Measurements from ENCODE around the gene NLE1. TPM values are rescaled to one million over a fixed set of nuclear protein-coding genes. Genes with fewer than 3 reads are reported as not detected.
"Not testable (repeated sequence)": the region's sequence is repeated elsewhere in the genome, so short reads cannot be mapped to it uniquely, and the experiment has no call there.

The NLE1 gene
- total RNA-seq, 1 donor from 2014 or later = 19.3 TPM

- TF ChIP-seq CTCF (IDR thresholded peaks at IDR 0.05; ENCODE audit: insufficient read depth, low read length, poor library complexity, severe bottlenecking) = no peak
- Histone ChIP-seq H3K27me3 (ENCODE audit: control insufficient read depth, insufficient read depth, low read length) (peaks cover 3% of the 10 kb centered on the region), H3K4me3 (ENCODE audit: low read depth, low read length) (no peak overlapping the region), H3K36me3 (ENCODE audit: control insufficient read depth, insufficient read depth, low read length) (no peaks in the 10 kb centered on the region)
- no peak for DNase-seq (ENCODE audit: low read depth)
Observed at GRCh38 chr17:35174835-35175334, 32.8 kb upstream of the NLE1 start.

GRCh38 chr17:35172321-35172720 lies 30.2 kb upstream of the NLE1 start:
- not testable (repeated sequence) for H3K36me3 ChIP-seq (ENCODE audit: control insufficient read depth, insufficient read depth, low read length); H3K4me3 ChIP-seq (ENCODE audit: low read depth, low read length); DNase-seq (ENCODE audit: low read depth); H3K27me3 ChIP-seq (ENCODE audit: control insufficient read depth, insufficient read depth, low read length)

- peaks cover 3% of the 10 kb centered on the region for H3K27me3 ChIP-seq (ENCODE audit: control insufficient read depth, insufficient read depth, low read length)
- no peak for DNase-seq (ENCODE audit: low read depth)
- TF ChIP-seq CTCF (IDR thresholded peaks at IDR 0.05; ENCODE audit: insufficient read depth, low read length, poor library complexity, severe bottlenecking) = no peak
- no peak overlapping the region for H3K4me3 ChIP-seq (ENCODE audit: low read depth, low read length)
- H3K36me3 ChIP-seq (ENCODE audit: control insufficient read depth, insufficient read depth, low read length) = no peaks in the 10 kb centered on the region
Observed at GRCh38 chr17:35171834-35172233, 29.7 kb upstream of the NLE1 start.

- DNase-seq (ENCODE audit: low read depth) = no peak
Observed at GRCh38 chr17:35170968-35171771, 29.1 kb upstream of the NLE1 start.

GRCh38 chr17:35169835-35170363 lies 27.8 kb upstream of the NLE1 start:
- TF ChIP-seq CTCF (IDR thresholded peaks at IDR 0.05; ENCODE audit: insufficient read depth, low read length, poor library complexity, severe bottlenecking) = no peak
- Histone ChIP-seq H3K4me3 (ENCODE audit: low read depth, low read length) (no peak overlapping the region), H3K27me3 (ENCODE audit: control insufficient read depth, insufficient read depth, low read length) (no peaks in the 10 kb centered on the region), H3K36me3 (ENCODE audit: control insufficient read depth, insufficient read depth, low read length) (no peaks in the 10 kb centered on the region)
- DNase-seq (ENCODE audit: low read depth) = no peak

More at GRCh38 chr17:35170968-35171771, 29.1 kb upstream of the NLE1 start:
- H3K36me3 ChIP-seq (ENCODE audit: control insufficient read depth, insufficient read depth, low read length) = no peaks in the 10 kb centered on the region
- peaks cover 3% of the 10 kb centered on the region for H3K27me3 ChIP-seq (ENCODE audit: control insufficient read depth, insufficient read depth, low read length)
- no peak overlapping the region for H3K4me3 ChIP-seq (ENCODE audit: low read depth, low read length)
- TF ChIP-seq CTCF (IDR thresholded peaks at IDR 0.05; ENCODE audit: insufficient read depth, low read length, poor library complexity, severe bottlenecking) = no peak

- H3K27me3 ChIP-seq (ENCODE audit: control insufficient read depth, insufficient read depth, low read length) = no peaks in the 10 kb centered on the region
- H3K36me3 ChIP-seq (ENCODE audit: control insufficient read depth, insufficient read depth, low read length) = no peaks in the 10 kb centered on the region
- no peak for DNase-seq (ENCODE audit: low read depth)
- no peak overlapping the region for H3K4me3 ChIP-seq (ENCODE audit: low read depth, low read length)
- TF ChIP-seq CTCF (IDR thresholded peaks at IDR 0.05; ENCODE audit: insufficient read depth, low read length, poor library complexity, severe bottlenecking) = no peak
Observed at GRCh38 chr17:35167666-35168065, 25.6 kb upstream of the NLE1 start.

Measured in kidney epithelial cell (primary cell).